GM21619 (cell line): Measurements from ENCODE around the gene ABCC8.
"Not testable (repeated sequence)": the region's sequence is repeated elsewhere in the genome, so short reads cannot be mapped to it uniquely, and the experiment has no call there.

ENCODE experiments used
- ATAC-seq: cut with Tn5 transposase; IDR thresholded peaks from one replicate; pipeline ENCODE4 v1.9.1; 2021; ENCODE audit not compliant: unreplicated experiment

Gene ABCC8

GRCh38 chr11:17432002-17432401 is 44.6 kb downstream of the ABCC8 start:
- ATAC-seq = no peak

- ATAC-seq = no peak
These were observed 45.5 kb downstream of the ABCC8 start for GRCh38 chr11:17431139-17431538.

GRCh38 chr11:17430616-17431015 is 46.0 kb downstream of the ABCC8 start:
- no peak for ATAC-seq

GRCh38 chr11:17428925-17429324 is 47.7 kb downstream of the ABCC8 start:
- no peak for ATAC-seq

GRCh38 chr11:17428261-17428660 is 48.4 kb downstream of the ABCC8 start:
- ATAC-seq = no peak

- ATAC-seq = not testable (repeated sequence)
These were observed 50.4 kb downstream of the ABCC8 start for GRCh38 chr11:17426233-17426632.

- no peak for ATAC-seq
These were observed 52.9 kb downstream of the ABCC8 start for GRCh38 chr11:17423533-17424310.

GRCh38 chr11:17421781-17422180 is 54.9 kb downstream of the ABCC8 start:
- no peak for ATAC-seq

GRCh38 chr11:17418444-17419081 is 58.1 kb downstream of the ABCC8 start:
- no peak for ATAC-seq

GRCh38 chr11:17416492-17416891 is 60.2 kb downstream of the ABCC8 start:
- ATAC-seq = no peak

- no peak for ATAC-seq
These were observed 61.0 kb downstream of the ABCC8 start for GRCh38 chr11:17415523-17416104.

GRCh38 chr11:17414992-17415391 is 61.7 kb downstream of the ABCC8 start:
- no peak for ATAC-seq

- no peak for ATAC-seq
These were observed 62.3 kb downstream of the ABCC8 start for GRCh38 chr11:17414317-17414737.

- no peak for ATAC-seq
These were observed 63.0 kb downstream of the ABCC8 start for GRCh38 chr11:17413414-17414316.

GRCh38 chr11:17412488-17413180 is 64.0 kb downstream of the ABCC8 start:
- ATAC-seq = no peak

- no peak for ATAC-seq
These were observed 65.2 kb downstream of the ABCC8 start for GRCh38 chr11:17411418-17411817.

GRCh38 chr11:17410606-17411379 is 65.9 kb downstream of the ABCC8 start:
- ATAC-seq = no peak

- ATAC-seq = no peak
These were observed 68.0 kb downstream of the ABCC8 start for GRCh38 chr11:17408641-17409040.

- ATAC-seq = no peak
These were observed 68.6 kb downstream of the ABCC8 start for GRCh38 chr11:17408026-17408425.

- ATAC-seq = no peak
These were observed 69.1 kb downstream of the ABCC8 start for GRCh38 chr11:17407575-17407974.
